T-cell (primary cell): ENCODE measurements around the gene RAB33A. TPM values are rescaled to one million over a fixed set of nuclear protein-coding genes. Genes with fewer than 3 reads are reported as not detected.

Source experiments
- ATAC-seq, 4 experiments: fragments of 200-7000 bp in 3 of 4; fragments of 150-1000 bp in 1 of 4; cut with Tn5 transposase; replicated peaks in 1 of 4; 1 replicate in 3 of 4; 2 replicates in 1 of 4; pipeline ENCODE4 v1.10.0; 2021; ENCODE audit warnings: moderate library complexity in 3 of 4, mild to moderate bottlenecking in 2 of 4, moderate number of reproducible peaks in 1 of 4
- CTCF ChIA-PET, 2 donors: fragments of 300-600 bp; sonication (Branson Sonifier 250); formaldehyde crosslinking; loops; one replicate each; lab custom pipeline; 2022; ENCODE audit warnings: antibody characterized with exemption in 2 of 2; lab: Charles Lee
- POLR2A ChIA-PET, 2 donors: fragments of 300-600 bp; sonication (Branson Sonifier 250); formaldehyde crosslinking; loops; one replicate each; lab custom pipeline; 2022; ENCODE audit warnings: antibody characterized with exemption in 2 of 2; lab: Charles Lee
- DNase-seq, 35 experiments: peaks; one replicate each; pipeline versions ENCODE4 v3.0.0 to v3.0.0-alpha.2; 2013 to 2023
- H3K27ac ChIP-seq: one replicate; pipeline ENCODE4 v1.5.1; 2013; ENCODE audit warnings: low read length
- H3K27me3 ChIP-seq, 2 experiments: replicated peaks in 1 of 2; 1 replicate in 1 of 2; 2 replicates in 1 of 2; pipeline versions ENCODE4 v1.6.1 to v1.7.0; 2013; ENCODE audit warnings: low read length in 1 of 2, mixed read lengths in 1 of 2; ENCODE audit not compliant: control insufficient read depth in 2 of 2, insufficient read depth in 2 of 2; ENCODE audit errors: extremely low read depth in 1 of 2
- H3K36me3 ChIP-seq, 2 donors: 1 replicate in 1 of 2; 2 replicates in 1 of 2; pipeline versions ENCODE4 v1.6.1 to v1.7.0; 2013; ENCODE audit warnings: low read length in 1 of 2; ENCODE audit not compliant: control insufficient read depth in 2 of 2, insufficient read depth in 1 of 2; ENCODE audit errors: extremely low read depth in 1 of 2
- H3K4me1 ChIP-seq, 2 experiments: 1 replicate in 1 of 2; 2 replicates in 1 of 2; pipeline versions ENCODE4 v1.6.1 to v1.7.0; 2013; ENCODE audit warnings: low read length in 2 of 2, mixed read lengths in 1 of 2; ENCODE audit not compliant: insufficient read depth in 2 of 2, control insufficient read depth in 1 of 2; ENCODE audit errors: extremely low read depth in 1 of 2
- H3K4me3 ChIP-seq, 2 donors: 1 replicate in 1 of 2; 2 replicates in 1 of 2; pipeline versions ENCODE4 v1.5.1 to v1.7.0; 2013; ENCODE audit warnings: mild to moderate bottlenecking in 2 of 2, low read length in 1 of 2, moderate library complexity in 1 of 2; ENCODE audit not compliant: control insufficient read depth in 1 of 2; ENCODE audit errors: extremely low read depth in 1 of 2
- H3K9me3 ChIP-seq: 2 replicates; pipeline ENCODE4 v1.7.0; 2013
- H3K27ac Mint-ChIP-seq, 2 donors: one replicate each; pipeline ENCODE4 v1.8.0; 2020 to 2021; ENCODE audit warnings: mild to moderate bottlenecking in 2 of 2, mixed read lengths in 2 of 2
- H3K27me3 Mint-ChIP-seq, 2 donors: one replicate each; pipeline ENCODE4 v1.8.0; 2021 to 2022; ENCODE audit warnings: mixed read lengths in 2 of 2
- H3K36me3 Mint-ChIP-seq: one replicate; pipeline ENCODE4 v1.8.0; 2021; ENCODE audit warnings: mixed read lengths
- H3K4me1 Mint-ChIP-seq, 3 donors: one replicate each; pipeline ENCODE4 v1.8.0; 2020 to 2022; ENCODE audit warnings: mixed read lengths in 3 of 3, mild to moderate bottlenecking in 1 of 3
- H3K4me3 Mint-ChIP-seq, 3 donors: one replicate each; pipeline ENCODE4 v1.8.0; 2020 to 2022; ENCODE audit warnings: mild to moderate bottlenecking in 3 of 3, mixed read lengths in 3 of 3, moderate library complexity in 3 of 3
- H3K9me3 Mint-ChIP-seq, 3 donors: one replicate each; pipeline ENCODE4 v1.8.0; 2020 to 2022; ENCODE audit warnings: mixed read lengths in 3 of 3
- whole genome bisulfite sequencing: methylation state at CpG from one replicate; pipeline ENCODE4 v1.1.5; 2013; ENCODE audit warnings: missing lambda C conversion rate; ENCODE audit not compliant: insufficient coverage; 5-methylcytosine and 5-hydroxymethylcytosine counted together
- total RNA-seq, 35 experiments: library from RNA in 6 of 35; stranded (reverse) in 6 of 35; fragments of 120-200 nt in 1 of 35; gene quantifications; one replicate each; pipeline versions ENCODE4 v1.2.1 to v1.2.4 and lab custom pipeline; 2013 to 2026

RAB33A gene
- 10 to 100 TPM in 3 of 5 donors, 1 to 10 TPM in 2; 4.4 to 16.6 (median 13.9) TPM for total RNA-seq
- 7.9 TPM for total RNA-seq (2013)
- total RNA-seq (lab: John Stamatoyannopoulos, UW): 1.9 to 26.8 (median 5.4) reads per million in 29 experiments

DNA sequence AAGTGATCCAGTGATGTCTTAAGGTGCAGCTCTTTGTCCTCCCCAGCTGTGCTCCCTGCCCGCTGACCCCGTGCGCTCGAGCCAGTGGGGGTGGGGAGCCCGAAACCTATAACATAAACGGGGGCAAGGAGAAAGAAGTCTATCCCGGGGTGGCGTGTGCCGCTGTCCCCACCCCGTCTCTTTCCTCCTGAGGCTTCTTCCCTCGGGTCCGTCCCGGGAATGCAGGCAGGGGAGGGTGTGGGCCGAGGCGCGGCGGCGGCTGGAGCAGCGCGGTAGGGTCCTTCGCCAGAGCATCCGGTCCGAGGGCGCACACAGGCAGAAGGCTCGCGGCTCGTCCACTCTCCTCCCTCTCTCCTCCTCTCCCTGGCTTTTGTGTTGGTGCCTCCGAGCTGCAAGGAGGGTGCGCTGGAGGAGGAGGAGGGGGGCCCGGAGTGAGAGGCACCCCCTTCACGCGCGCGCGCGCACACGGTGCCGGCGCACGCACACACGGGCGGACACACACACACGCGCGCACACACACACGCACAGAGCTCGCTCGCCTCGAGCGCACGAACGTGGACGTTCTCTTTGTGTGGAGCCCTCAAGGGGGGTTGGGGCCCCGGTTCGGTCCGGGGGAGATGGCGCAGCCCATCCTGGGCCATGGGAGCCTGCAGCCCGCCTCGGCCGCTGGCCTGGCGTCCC lies at the start of gene RAB33A:
Gene RAB33A (plus strand): TSS at position 517 of the 681 bp plus-strand sequence. CDS start 101 bp downstream, at position 618.
- WGBS: 0% methylated on average over 26 of the region's 61 CpGs
- Mint-ChIP-seq H3K9me3 (no peaks in the 10 kb centered on the region), H3K4me1 (peaks cover 43 to 44% (median 43%) of the 10 kb centered on the region in 3 donors), H3K36me3 (no peaks in the 10 kb centered on the region), H3K4me3 (peak within 1 kb of the TSS; percentile 89 to 90 (median 89)), H3K27ac (peak within 1 kb of the TSS; percentile 91 to 94), H3K27me3 (no peaks in the 10 kb centered on the region)
- ATAC-seq (peak; percentile 51 to 68 (median 61)), DNase-seq (peak in 34 of 35 experiments; percentile 15 to 71 (median 41))
- Histone ChIP-seq H3K9me3 (no peaks in the 10 kb centered on the region), H3K36me3 (no peaks in the 10 kb centered on the region), H3K4me3 (peak within 1 kb of the TSS; percentile 78 to 80), H3K4me1 (peaks cover 6 to 40% of the 10 kb centered on the region in 2 experiments), H3K27me3 (no peaks in the 10 kb centered on the region), H3K27ac (peak within 1 kb of the TSS; percentile 34)
- CTCF ChIA-PET: interaction anchor here in 1 of 2 donors (0.5 to 1.3 kb wide), 4 partner anchors 18 to 169 kb away, joined by 3 read pairs; no protein-coding TSS in a partner anchor
- POLR2A ChIA-PET: no interaction called here

DNA sequence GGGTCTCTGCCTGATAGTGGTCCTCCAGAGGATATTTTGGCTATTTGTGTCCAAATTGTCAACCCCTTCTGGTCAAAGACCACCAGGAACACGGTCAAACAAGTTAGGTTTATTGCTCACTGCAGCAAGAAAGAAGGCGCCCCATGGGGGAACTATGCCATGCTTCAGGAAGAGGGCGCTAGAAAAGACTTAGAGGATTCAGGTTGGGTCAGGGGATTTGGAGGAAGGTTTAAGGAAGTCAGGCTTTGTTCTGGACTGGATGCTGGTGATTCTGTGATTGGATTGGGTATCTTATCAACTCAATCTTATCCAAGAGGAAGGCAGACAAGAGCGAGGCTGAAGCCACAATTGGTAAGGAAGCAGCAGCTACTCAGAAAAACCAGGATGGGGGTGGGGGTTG lies 47.2 kb upstream of the RAB33A start:
- H3K9me3 ChIP-seq: no peaks in the 10 kb centered on the region
- H3K4me1 ChIP-seq: peaks cover 0 to 18% of the 10 kb centered on the region in 2 experiments
- Mint-ChIP-seq H3K4me1 (peaks cover 0 to 4% (median 4%) of the 10 kb centered on the region in 3 donors), H3K4me3 (no peak overlapping the region), H3K36me3 (peaks cover 16% of the 10 kb centered on the region), H3K27ac (peak overlapping the region in 1 of 2 donors; percentile 23), H3K27me3 (peaks cover 0 to 8% of the 10 kb centered on the region in 2 donors), H3K9me3 (no peaks in the 10 kb centered on the region)
- WGBS: 92% methylated on average over 2 of the region's 4 CpGs
- ATAC-seq: no peak
- no peak for DNase-seq
- ChIA-PET POLR2A (no interaction called here), CTCF (no interaction called here)
- peaks cover 0 to 14% of the 10 kb centered on the region in 2 donors for H3K36me3 ChIP-seq
- H3K27ac ChIP-seq: no peak overlapping the region
- H3K27me3 ChIP-seq: no peaks in the 10 kb centered on the region
- no peak overlapping the region for H3K4me3 ChIP-seq

DNA sequence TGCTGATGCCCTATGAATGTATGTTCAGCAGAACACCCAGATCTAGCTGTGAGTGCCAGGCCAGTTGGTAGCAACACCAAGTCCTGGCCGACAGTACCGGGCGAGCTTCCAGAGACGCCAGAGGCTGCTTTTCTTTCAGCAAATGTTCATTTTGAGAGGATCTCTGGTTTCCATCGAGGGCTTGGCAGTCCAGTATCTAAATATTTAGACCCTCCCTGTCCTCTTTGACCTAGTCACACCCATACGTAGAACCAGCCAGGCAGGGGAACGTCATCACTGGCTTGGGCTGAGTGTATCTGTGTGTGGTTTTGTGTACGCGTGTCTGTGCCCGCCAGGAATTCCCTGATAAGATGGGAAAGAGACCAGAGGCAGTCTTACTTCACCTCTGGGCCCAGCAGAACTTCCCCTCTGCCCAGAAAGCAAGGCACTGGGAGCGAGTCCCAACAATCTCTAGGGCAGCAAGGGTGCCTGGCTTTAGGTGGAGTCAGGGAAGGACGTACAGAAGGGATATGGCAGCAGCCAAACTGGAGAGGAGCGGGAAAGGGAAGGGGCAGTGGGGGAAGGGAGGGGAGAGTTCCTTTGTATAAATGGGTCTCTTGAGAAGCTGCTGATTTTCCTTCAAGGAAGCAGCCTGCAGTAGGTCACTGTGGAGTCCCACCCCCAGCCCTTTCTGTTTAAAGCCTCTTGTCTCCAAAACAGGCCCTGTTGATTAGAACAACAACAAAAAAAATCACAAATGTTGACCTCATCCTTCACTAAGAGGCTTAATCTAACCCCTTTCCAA lies 46.5 kb upstream of the RAB33A start:
- Mint-ChIP-seq H3K4me1 (peaks cover 0 to 2% (median 2%) of the 10 kb centered on the region in 3 donors), H3K4me3 (no peak overlapping the region), H3K36me3 (peaks cover 17% of the 10 kb centered on the region), H3K9me3 (no peaks in the 10 kb centered on the region), H3K27ac (no peak overlapping the region), H3K27me3 (peaks cover 0 to 8% of the 10 kb centered on the region in 2 donors)
- ChIA-PET POLR2A (no interaction called here), CTCF (no interaction called here)
- peaks cover 0 to 21% of the 10 kb centered on the region in 2 donors for H3K36me3 ChIP-seq
- no peaks in the 10 kb centered on the region for H3K9me3 ChIP-seq
- WGBS: no CpG with 5 or more reads among the region's 13 CpGs
- H3K27ac ChIP-seq: no peak overlapping the region
- DNase-seq: no peak
- ATAC-seq: no peak
- no peak overlapping the region for H3K4me3 ChIP-seq
- H3K27me3 ChIP-seq: no peaks in the 10 kb centered on the region
- peaks cover 0 to 12% of the 10 kb centered on the region in 2 experiments for H3K4me1 ChIP-seq

DNA sequence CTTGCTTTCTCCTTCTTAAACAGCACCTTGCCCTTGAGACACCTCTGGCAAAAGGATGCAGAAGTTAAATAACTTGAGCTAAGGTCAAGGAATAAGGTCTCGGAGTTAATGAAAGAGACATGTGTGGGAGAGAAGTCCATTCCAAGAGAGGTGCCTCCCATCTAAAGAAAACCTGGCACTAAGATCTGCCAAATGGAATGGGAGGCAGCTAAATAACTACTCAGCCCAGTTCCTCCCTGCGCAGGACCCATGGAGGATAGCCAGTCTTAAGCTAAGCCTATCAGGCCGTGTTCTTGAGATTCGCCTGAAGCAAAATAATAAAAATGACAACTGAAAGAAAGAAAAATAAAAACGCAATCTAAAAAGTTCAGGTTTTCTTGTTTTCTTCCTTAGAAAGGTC lies 40.8 kb upstream of the RAB33A start:
- no peak for DNase-seq

GRCh38 chrX:130136496-130136895 lies 35.3 kb upstream of the RAB33A start:
- 100% methylated on average over 1 of the region's 5 CpGs for WGBS
- H3K27me3 Mint-ChIP-seq: peaks cover 0 to 4% of the 10 kb centered on the region in 2 donors
- no peak overlapping the region for H3K4me3 ChIP-seq
- ATAC-seq (no peak), DNase-seq (no peak)
- H3K27me3 ChIP-seq: no peaks in the 10 kb centered on the region
- peaks cover 24% of the 10 kb centered on the region for H3K36me3 Mint-ChIP-seq
- H3K9me3 ChIP-seq: no peaks in the 10 kb centered on the region
- H3K36me3 ChIP-seq: peaks cover 0 to 53% of the 10 kb centered on the region in 2 donors
- no peak overlapping the region for H3K27ac Mint-ChIP-seq
- ChIA-PET POLR2A (no interaction called here), CTCF (no interaction called here)
- no peak overlapping the region for H3K27ac ChIP-seq
- H3K9me3 Mint-ChIP-seq: no peaks in the 10 kb centered on the region
- no peak overlapping the region for H3K4me3 Mint-ChIP-seq
- no peaks in the 10 kb centered on the region for H3K4me1 ChIP-seq
- H3K4me1 Mint-ChIP-seq: no peaks in the 10 kb centered on the region

More for the DNA sequence above, 40.8 kb upstream of the RAB33A start:
- no CpG with 5 or more reads among the region's 5 CpGs for WGBS
- Mint-ChIP-seq H3K27me3 (no peaks in the 10 kb centered on the region), H3K4me1 (no peaks in the 10 kb centered on the region), H3K36me3 (peaks cover 21% of the 10 kb centered on the region), H3K9me3 (no peaks in the 10 kb centered on the region), H3K27ac (no peak overlapping the region), H3K4me3 (no peak overlapping the region)
- Histone ChIP-seq H3K4me3 (no peak overlapping the region), H3K27ac (no peak overlapping the region), H3K36me3 (peaks cover 0 to 47% of the 10 kb centered on the region in 2 donors), H3K27me3 (no peaks in the 10 kb centered on the region), H3K4me1 (no peaks in the 10 kb centered on the region), H3K9me3 (no peaks in the 10 kb centered on the region)
- ATAC-seq: no peak
- ChIA-PET CTCF (interaction anchor here in 1 of 2 donors (0.5 kb wide), 1 partner anchor 62 kb away, joined by 3 read pairs; no protein-coding TSS in a partner anchor), POLR2A (no interaction called here)

- H3K9me3 ChIP-seq: no peaks in the 10 kb centered on the region
- peaks cover 24% of the 10 kb centered on the region for H3K36me3 Mint-ChIP-seq
- DNase-seq (no peak), ATAC-seq (no peak)
- no peaks in the 10 kb centered on the region for H3K4me1 ChIP-seq
- H3K27ac ChIP-seq: no peak overlapping the region
- ChIA-PET POLR2A (no interaction called here), CTCF (no interaction called here)
- peaks cover 0 to 51% of the 10 kb centered on the region in 2 donors for H3K36me3 ChIP-seq
- H3K9me3 Mint-ChIP-seq: no peaks in the 10 kb centered on the region
- 100% methylated on average over 1 of the region's 8 CpGs for WGBS
- H3K27ac Mint-ChIP-seq: no peak overlapping the region
- no peaks in the 10 kb centered on the region for H3K4me1 Mint-ChIP-seq
- no peaks in the 10 kb centered on the region for H3K27me3 ChIP-seq
- no peak overlapping the region for H3K4me3 Mint-ChIP-seq
- peaks cover 0 to 7% of the 10 kb centered on the region in 2 donors for H3K27me3 Mint-ChIP-seq
- no peak overlapping the region for H3K4me3 ChIP-seq
These were observed 34.8 kb upstream of the RAB33A start for GRCh38 chrX:130136961-130137360.
